HG03571 (cell line): ENCODE measurements around the gene SPEN.
A peak's percentile ranks its signal among the peaks of the same experiment; 100 is the strongest.

Experiments
- ATAC-seq: cut with Tn5 transposase; IDR thresholded peaks from one replicate; pipeline ENCODE4 v1.9.1; 2021; ENCODE audit not compliant: unreplicated experiment

The SPEN gene

DNA sequence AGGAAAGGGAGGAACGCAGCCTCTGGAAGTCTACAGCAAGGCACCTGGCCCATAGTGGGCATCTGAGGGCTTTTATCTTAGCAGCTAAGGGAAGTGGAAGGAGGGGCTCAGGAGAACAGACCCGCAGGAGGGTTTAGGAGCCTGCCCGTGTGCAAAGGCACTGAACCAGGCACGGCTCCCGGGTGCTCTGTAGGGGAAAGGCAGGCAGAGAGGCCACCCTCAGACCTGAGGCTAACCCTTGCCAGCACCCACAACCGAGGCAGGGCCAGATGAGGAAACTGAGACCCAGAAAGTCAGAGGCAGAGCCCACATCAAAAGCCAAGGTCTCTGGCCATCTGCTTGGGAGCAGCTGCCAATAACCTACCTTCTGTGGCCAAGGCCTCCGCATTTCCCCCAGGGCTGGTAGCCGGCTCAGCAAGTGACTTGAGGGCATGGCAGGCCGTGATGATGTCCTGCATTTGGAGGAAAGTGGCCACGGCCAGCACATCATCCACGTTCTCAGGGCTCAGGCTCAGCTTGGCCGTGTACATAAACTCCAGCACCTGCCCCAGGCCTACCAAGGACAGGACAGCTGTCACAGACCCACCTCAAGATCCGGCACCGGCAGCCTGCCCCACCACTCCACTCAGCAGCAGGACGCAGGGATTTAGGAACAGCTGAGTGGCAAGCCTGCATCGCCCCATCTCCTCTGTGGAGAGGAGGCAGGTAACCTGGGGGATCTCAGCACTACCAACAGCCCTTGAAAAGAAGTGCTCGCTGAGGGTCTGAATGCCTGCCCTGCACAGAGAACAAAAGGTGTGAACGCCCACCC lies 99.3 kb downstream of the SPEN start:
- ATAC-seq: no peak

DNA sequence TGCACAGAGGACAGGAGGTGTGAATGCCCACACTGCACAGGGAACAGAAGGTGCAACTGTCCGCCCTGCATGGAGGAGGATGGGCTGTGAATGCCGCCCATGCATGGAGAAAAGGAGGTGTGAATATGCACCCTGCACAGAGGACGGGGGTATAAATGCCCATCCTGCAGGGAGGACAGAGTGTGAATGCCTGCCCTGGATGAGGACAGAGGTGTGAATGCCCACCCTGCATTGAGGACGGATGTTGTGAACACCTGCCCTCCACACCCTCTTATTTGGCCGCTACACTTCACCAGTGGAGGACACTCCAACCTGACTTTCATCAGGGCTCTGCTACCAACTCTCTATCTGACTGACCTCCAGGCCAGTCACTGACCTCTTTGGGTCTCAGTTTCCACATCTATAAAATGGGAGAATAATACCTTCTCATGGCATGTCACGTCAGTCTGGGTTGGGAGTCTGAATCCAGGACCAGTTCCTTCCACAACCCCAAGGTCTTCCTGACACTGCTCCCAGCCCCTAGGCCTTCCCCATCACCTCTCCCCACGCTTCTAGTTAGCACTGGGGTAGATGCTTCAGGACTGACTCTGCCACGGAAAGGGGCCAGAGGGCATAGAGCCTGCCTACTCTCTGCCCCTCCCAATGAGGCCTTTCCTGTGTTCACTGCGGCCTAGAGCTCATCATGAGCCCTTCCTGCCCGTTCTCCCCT lies 100.0 kb downstream of the SPEN start:
- ATAC-seq: no peak

- ATAC-seq: no peak
Measured at GRCh38 chr1:15948091-15948591, 100.6 kb downstream of the SPEN start.

DNA sequence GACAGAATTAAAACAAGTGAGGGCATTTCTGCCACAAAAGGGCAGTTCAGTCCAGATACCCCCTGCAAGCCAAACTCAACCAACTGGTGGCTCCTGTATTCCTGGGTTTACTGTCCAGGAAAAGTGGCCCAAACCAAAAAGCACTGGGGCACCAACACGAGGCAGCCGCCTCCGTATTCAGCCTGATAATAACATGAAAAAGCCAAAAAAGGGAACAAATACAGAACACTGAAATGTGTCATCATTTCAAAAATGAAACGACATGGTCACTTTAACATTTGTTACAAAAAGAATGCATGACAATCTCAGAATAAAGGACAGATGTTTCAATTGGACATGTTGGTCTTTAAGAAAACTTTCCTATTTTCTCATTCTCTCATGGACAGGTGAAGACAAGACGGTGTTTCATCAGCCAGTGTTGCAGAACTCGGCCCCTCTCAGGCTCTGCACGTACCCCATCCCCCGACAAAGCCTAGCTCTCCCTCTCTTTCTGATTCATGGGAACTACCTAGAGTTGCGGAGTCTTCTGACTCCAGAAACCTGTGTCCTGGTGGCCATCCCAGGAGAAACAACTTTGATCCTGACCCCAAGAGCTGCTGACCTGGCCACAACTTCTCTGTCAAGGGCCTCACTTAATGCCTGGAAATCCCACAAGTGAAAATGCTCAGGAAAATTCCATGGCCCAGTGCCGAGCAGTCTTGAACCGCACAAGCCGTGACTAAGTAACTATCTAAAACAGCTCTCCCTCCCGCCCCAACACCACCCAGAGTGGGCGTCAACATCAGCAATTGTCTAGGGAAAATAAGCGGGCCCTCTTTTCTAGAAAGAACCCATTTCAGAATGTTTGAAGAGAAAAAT lies 101.3 kb downstream of the SPEN start:
- no peak for ATAC-seq

DNA sequence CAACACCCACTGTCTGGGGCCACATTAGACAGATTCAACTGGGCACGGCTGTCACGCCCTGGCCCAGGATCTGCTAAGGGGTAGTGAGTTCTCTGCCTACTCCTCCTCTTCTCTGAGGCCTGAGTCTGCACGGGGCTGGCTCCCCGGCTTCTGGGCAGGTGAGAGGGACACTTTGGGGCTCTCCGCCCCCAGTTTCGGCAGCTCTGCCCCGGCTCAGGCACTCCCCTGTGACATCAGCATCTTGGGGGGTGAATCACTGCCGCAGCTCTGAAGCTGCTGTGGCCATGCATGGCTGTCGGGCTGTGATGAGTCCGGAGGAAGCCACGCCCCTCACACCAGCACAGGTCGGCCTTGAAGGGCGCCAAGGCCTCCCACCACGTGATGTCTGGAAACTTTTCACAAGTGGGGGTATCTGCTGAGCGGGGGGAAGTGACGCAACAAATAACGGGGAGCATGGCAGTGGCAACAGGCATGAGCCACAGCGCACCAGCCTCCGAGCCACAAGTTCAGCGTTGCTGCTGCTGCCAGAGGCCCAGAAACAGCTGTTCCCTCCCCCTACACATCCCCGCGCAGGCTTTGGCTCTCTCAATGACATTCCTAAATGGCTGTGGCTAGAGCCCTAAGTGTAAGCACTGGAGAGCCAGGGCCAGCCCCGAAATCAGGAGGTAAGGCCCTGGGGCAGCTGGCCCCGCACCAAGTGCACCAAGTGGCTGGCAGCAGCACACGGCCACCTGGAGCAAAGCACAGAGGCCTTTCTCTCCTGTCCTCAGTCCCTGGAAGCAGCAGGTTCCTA lies 102.1 kb downstream of the SPEN start:
- ATAC-seq: peak; percentile 68

DNA sequence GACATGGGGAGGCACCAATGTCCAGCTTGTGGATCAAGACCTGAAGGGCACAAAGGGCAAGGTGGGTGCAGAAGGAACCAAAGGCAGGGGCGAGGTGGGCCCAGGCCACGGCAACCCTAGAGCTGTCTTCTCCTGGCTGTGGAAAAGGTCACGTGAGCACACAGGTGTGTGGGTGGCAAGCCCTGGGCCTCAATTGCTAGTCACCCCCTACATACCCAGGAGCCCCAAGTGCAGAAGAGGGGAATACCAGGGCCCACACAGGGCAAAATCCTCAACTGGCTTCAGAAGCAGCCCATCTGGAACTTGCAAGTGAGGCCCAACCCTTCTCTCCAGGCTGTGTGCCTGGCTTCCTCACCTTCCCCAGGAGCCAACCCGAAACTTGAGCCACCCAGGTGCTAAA lies 102.8 kb downstream of the SPEN start:
- no peak for ATAC-seq

DNA sequence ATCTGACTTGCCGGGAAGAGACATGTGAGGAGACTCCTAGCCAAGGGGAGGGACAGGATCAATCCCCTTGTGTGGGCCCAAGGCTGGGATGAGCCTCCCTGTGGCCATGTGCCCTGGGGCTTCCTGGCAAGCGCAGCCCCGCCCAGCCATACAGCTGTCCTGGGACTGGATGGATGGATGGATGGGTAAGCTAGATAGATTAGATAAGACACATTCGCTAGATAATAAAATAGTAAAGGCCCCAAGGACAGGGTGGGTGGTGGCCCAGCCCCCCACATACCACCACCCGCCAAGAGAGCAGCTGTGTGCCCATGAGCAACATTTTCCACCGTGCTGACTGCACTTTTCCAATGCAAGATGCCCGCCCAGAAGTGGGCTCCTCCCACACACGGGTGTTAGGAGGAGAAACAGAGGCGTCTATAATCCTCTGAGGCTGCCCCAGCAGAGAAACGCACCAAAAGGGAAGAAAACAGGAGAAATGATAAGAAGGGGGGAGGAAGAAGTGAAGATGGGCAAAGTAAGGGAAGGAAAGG lies 103.3 kb downstream of the SPEN start:
- no peak for ATAC-seq

- ATAC-seq: no peak
Measured at GRCh38 chr1:15951341-15952153, 104.0 kb downstream of the SPEN start.

- ATAC-seq: no peak
Measured at GRCh38 chr1:15952317-15953258, 105.1 kb downstream of the SPEN start.

GRCh38 chr1:15953294-15953771 lies 105.8 kb downstream of the SPEN start:
- ATAC-seq: no peak

DNA sequence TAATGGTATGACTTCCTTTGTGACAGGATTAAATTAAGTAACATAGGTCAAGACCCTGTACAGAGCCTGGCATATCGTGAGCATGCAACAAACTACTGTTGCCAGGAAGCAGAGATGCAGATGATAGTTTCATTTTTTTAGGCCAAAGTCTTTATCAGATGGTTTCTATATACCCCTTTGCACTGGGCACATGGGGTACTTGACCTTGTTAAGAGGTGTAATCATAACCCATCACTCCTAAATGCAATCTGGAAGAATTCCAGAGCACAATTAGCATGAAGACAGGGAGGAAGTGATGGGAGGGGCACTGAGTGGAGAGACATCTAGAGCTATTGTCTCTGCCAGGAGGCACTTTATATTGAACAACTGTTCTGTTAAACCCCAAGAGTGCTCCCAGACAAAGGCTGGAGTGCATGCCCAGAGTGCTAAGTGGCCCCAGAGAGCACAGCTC lies 106.3 kb downstream of the SPEN start:
- ATAC-seq: no peak

GRCh38 chr1:15954316-15954715 lies 106.8 kb downstream of the SPEN start:
- ATAC-seq: no peak

DNA sequence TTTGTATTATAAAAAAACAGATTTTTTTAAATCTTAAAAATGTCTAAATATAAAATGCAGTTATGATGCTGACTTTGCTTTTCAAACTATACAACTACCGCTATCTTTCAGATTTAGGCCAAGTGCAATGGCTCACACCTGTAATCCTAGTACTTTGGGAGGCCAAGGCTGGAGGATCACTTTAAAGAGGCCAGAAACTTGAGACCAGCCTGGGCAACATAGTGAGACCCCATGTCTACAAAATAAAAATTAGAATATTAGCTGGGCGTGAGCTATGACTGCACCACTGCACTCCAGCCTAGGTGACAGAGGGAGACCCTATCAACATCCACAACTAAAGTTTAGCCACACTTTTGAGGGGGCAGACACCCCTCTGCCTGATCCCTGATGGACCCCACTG lies 108.0 kb downstream of the SPEN start:
- ATAC-seq: no peak

- no peak for ATAC-seq
Measured at GRCh38 chr1:15956150-15956549, 108.6 kb downstream of the SPEN start.

DNA sequence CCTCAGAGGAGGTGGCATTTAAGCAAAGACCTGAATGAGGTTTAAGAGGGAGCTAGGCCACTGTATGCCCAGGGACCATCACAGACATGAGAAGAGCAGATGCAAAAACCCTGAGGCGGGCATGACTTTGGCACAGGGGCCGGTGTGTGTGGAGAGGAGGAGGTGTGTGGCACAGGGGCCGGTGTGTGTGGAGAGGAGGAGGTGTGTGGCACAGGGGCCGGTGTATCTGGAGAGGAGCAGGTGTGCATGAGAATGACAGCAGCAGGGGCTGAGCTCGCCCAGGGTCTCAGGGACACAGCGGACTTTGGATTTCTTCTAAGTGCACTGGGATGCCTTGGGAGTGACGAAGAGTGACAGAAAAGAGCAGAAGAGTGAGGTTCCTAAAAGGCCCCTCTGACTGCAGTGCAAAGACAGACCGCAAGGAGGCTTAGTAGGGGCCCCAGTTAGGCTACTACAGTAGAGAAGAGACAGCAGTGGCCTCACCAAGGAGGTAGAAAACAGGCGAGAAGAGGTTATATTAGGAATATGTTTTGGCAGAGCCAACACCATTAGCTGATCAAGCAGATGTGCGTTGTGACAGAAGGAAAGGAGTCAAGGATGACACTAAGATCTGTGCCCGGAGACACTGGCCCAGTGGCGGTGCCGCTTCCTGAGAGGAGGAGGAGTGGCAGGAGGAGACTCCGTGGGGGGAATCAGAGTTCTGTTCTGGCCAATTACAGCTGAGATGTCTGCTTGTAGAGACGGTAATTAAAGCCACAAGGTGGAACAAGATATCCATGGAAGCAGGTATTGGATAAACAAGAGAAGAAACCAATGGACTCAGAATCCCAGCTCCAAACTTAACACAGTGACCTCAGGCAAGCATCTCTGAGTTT lies 110.0 kb downstream of the SPEN start:
- ATAC-seq: no peak

GRCh38 chr1:15958111-15958510 lies 110.6 kb downstream of the SPEN start:
- ATAC-seq: no peak

DNA sequence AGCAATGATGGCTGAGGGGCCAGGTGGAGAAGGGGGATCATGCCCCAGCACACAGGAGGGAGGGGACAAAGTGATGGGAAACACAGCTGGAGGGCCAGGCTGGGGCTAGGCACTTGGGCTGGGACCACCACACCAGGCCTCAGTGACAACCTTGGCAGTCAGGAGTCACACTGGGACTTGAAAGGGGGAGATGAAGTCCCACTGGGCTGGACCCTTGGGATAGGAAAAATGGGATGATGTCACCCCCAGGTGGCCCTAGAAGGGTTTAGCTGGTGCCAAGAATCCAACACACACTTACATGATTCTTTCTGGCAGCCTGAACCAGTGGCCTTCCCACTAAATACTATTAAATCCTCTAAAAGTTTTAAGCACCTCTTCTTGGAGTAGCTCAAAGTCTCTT lies 111.3 kb downstream of the SPEN start:
- ATAC-seq: no peak
